ENCODE data around the gene CHIA.

DNA sequence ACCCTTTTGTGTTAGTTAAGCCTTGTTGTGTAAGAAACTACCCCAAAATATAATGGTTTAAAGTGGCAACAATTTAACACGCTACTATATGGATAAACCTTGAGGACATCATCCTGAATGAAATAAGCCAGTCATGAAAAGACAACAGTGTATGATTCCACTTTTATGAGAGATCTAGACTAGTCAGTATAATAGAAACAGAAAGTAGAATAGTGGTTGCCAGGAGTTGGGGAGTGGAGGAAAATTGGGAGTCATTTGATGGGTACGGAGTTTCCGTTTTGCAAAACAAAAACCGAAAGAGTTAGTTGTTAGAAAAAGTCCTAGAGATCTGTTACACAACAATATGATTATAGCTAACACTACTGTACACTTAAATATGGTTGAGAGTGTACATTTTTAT lies 16.0 kb upstream of the CHIA start:
- TF ChIP-seq MXI1 (IDR thresholded peaks at IDR 0.05; ENCODE audit: borderline replicate concordance, low read depth, low read length), result no peak
- TF ChIP-seq, protein P1, sequence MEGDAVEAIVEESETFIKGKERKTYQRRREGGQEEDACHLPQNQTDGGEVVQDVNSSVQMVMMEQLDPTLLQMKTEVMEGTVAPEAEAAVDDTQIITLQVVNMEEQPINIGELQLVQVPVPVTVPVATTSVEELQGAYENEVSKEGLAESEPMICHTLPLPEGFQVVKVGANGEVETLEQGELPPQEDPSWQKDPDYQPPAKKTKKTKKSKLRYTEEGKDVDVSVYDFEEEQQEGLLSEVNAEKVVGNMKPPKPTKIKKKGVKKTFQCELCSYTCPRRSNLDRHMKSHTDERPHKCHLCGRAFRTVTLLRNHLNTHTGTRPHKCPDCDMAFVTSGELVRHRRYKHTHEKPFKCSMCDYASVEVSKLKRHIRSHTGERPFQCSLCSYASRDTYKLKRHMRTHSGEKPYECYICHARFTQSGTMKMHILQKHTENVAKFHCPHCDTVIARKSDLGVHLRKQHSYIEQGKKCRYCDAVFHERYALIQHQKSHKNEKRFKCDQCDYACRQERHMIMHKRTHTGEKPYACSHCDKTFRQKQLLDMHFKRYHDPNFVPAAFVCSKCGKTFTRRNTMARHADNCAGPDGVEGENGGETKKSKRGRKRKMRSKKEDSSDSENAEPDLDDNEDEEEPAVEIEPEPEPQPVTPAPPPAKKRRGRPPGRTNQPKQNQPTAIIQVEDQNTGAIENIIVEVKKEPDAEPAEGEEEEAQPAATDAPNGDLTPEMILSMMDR (CRISPR knock-in tag; IDR thresholded peaks at IDR 0.05), result no peak

Data from HepG2 (cell line).